GM18858 (cell line): Measurements from ENCODE around the gene FUT7.

Source experiments
- ATAC-seq: cut with Tn5 transposase; IDR thresholded peaks from one replicate; pipeline ENCODE4 v1.9.1; 2021; ENCODE audit not compliant: unreplicated experiment

FUT7 gene

GRCh38 chr9:137050570-137050969, 18.7 kb upstream of the FUT7 start:
- no peak for ATAC-seq

- no peak for ATAC-seq
These were observed 17.9 kb upstream of the FUT7 start for GRCh38 chr9:137049544-137050449.

GRCh38 chr9:137048655-137049543, 17.0 kb upstream of the FUT7 start:
- ATAC-seq: no peak

GRCh38 chr9:137046088-137046787, 14.3 kb upstream of the FUT7 start, which contains the start of gene NPDC1:
NPDC1 (minus strand) TSS chr9:137046177; CDS start chr9:137045989, 188 bp downstream.
- ATAC-seq: no peak

GRCh38 chr9:137045294-137046087, 13.6 kb upstream of the FUT7 start:
- no peak for ATAC-seq

- ATAC-seq: no peak
These were observed 12.8 kb upstream of the FUT7 start for GRCh38 chr9:137044502-137045177.

GRCh38 chr9:137044037-137044436, 12.1 kb upstream of the FUT7 start:
- no peak for ATAC-seq

- ATAC-seq: no peak
These were observed 11.2 kb upstream of the FUT7 start for GRCh38 chr9:137042751-137043727.

GRCh38 chr9:137041124-137041523, 9.2 kb upstream of the FUT7 start:
- ATAC-seq: no peak

- no peak for ATAC-seq
These were observed 8.7 kb upstream of the FUT7 start for GRCh38 chr9:137040568-137040967.

GRCh38 chr9:137039611-137040366, 7.9 kb upstream of the FUT7 start:
- ATAC-seq: no peak

GRCh38 chr9:137038916-137039315, 7.0 kb upstream of the FUT7 start:
- no peak for ATAC-seq

GRCh38 chr9:137037483-137037882, 5.6 kb upstream of the FUT7 start:
- ATAC-seq: no peak

GRCh38 chr9:137037035-137037434, 5.1 kb upstream of the FUT7 start:
- ATAC-seq: no peak

- ATAC-seq: no peak
These were observed 4.0 kb upstream of the FUT7 start for GRCh38 chr9:137035937-137036336.

GRCh38 chr9:137035507-137035834, 3.6 kb upstream of the FUT7 start:
- ATAC-seq: no peak

GRCh38 chr9:137034709-137035506, 3.0 kb upstream of the FUT7 start:
- ATAC-seq: no peak
